ENCODE measurements around the gene AAK1.

DNA sequence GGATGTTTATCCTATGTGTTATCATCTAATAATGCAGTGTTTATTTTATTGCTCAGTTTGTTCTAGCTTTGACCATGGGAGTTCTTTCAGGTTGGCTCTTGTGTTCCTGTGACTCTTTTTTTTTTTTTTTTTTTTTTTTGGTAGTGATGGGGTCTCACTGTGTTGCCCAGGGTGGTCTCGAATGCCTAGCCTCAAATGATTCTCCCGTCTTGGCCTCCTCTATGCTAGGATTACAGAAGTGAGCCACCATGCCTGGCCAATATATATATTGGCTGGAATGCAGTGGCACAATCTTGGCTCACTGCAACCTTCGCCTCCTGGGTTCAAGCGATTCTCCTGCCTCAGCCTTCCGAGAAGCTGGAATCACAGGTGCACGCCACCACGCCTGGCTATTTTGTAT is 187.4 kb downstream of the AAK1 start:
- TF ChIP-seq EP300 (IDR thresholded peaks at IDR 0.05; ENCODE audit: borderline replicate concordance) (no peak), FOXM1 (IDR thresholded peaks at IDR 0.05; ENCODE audit: borderline replicate concordance, low read depth) (no peak), CREB1 (IDR thresholded peaks at IDR 0.05; ENCODE audit: low read depth) (no peak), TAF1 (IDR thresholded peaks at IDR 0.05; ENCODE audit: low read depth) (no peak), EGR1 (IDR thresholded peaks at IDR 0.05) (no peak)
- TF ChIP-seq, protein P1, sequence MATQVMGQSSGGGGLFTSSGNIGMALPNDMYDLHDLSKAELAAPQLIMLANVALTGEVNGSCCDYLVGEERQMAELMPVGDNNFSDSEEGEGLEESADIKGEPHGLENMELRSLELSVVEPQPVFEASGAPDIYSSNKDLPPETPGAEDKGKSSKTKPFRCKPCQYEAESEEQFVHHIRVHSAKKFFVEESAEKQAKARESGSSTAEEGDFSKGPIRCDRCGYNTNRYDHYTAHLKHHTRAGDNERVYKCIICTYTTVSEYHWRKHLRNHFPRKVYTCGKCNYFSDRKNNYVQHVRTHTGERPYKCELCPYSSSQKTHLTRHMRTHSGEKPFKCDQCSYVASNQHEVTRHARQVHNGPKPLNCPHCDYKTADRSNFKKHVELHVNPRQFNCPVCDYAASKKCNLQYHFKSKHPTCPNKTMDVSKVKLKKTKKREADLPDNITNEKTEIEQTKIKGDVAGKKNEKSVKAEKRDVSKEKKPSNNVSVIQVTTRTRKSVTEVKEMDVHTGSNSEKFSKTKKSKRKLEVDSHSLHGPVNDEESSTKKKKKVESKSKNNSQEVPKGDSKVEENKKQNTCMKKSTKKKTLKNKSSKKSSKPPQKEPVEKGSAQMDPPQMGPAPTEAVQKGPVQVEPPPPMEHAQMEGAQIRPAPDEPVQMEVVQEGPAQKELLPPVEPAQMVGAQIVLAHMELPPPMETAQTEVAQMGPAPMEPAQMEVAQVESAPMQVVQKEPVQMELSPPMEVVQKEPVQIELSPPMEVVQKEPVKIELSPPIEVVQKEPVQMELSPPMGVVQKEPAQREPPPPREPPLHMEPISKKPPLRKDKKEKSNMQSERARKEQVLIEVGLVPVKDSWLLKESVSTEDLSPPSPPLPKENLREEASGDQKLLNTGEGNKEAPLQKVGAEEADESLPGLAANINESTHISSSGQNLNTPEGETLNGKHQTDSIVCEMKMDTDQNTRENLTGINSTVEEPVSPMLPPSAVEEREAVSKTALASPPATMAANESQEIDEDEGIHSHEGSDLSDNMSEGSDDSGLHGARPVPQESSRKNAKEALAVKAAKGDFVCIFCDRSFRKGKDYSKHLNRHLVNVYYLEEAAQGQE (IDR thresholded peaks at IDR 0.05; ENCODE audit: low read depth): no peak
- TF ChIP-seq, protein P2, sequence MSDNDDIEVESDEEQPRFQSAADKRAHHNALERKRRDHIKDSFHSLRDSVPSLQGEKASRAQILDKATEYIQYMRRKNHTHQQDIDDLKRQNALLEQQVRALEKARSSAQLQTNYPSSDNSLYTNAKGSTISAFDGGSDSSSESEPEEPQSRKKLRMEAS (IDR thresholded peaks at IDR 0.05): no peak

Measured in Ishikawa (cell line).